ENCODE data around the gene FDX2.

- TF ChIP-seq CTCF (IDR thresholded peaks at IDR 0.05; ENCODE audit: poor library complexity, severe bottlenecking) = no peak
- TF ChIP-seq RAD21 (conservative IDR thresholded peaks at IDR 0.05) = no peak
- TF ChIP-seq MXI1 (conservative IDR thresholded peaks at IDR 0.05; ENCODE audit: poor library complexity, severe bottlenecking) = no peak
Observed at GRCh38 chr19:10266706-10267105, 49.1 kb downstream of the FDX2 start.

Measured in neural cell (in vitro differentiated cells).